H1 (cell line): Measurements from ENCODE around the gene SRR. TPM values are rescaled to one million over a fixed set of nuclear protein-coding genes. Genes with fewer than 3 reads are reported as not detected.

Source experiments
- CTCF ChIA-PET: fragments of 300-600 bp; sonication (Branson Sonifier 250); formaldehyde crosslinking; loops from one replicate; lab custom pipeline; 2021; ENCODE audit not compliant: partially characterized antibody; lab: Charles Lee
- POLR2A ChIA-PET: fragments of 300-600 bp; sonication (Branson Sonifier 250); formaldehyde crosslinking; loops from one replicate; lab custom pipeline; 2021; ENCODE audit warnings: inconsistent platforms; ENCODE audit not compliant: partially characterized antibody; lab: Charles Lee
- DNase-seq, 2 experiments: peaks; one replicate each; pipeline versions ENCODE4 v3.0.0 to v3.0.0-alpha.2; 2010 to 2022; ENCODE audit warnings: low spot score in 2 of 2, low read depth in 1 of 2, mixed read lengths in 1 of 2
- FAIRE-seq: peaks from 2 replicates; lab custom pipeline; 2011; peaks lifted over from hg19 to GRCh38; lab: Jason Lieb, UNC
- H2AFZ ChIP-seq: 2 replicates; pipeline ENCODE4 v1.8.1; 2012; ENCODE audit warnings: low read length, inconsistent platforms
- H2AK5ac ChIP-seq: 2 replicates; pipeline ENCODE4 v1.6.1; 2013; ENCODE audit warnings: low read depth, low read length
- H2BK120ac ChIP-seq: replicated peaks from 2 replicates; pipeline ENCODE3; 2013; ENCODE audit warnings: low read depth, low read length, inconsistent platforms
- H2BK12ac ChIP-seq: 2 replicates; pipeline ENCODE4 v1.6.1; 2013; ENCODE audit warnings: low read depth, low read length
- H2BK15ac ChIP-seq: 2 replicates; pipeline ENCODE4 v1.6.1; 2013; ENCODE audit warnings: low read length
- H2BK20ac ChIP-seq: 2 replicates; pipeline ENCODE4 v1.6.1; 2013; ENCODE audit warnings: low read length
- H2BK5ac ChIP-seq: 2 replicates; pipeline ENCODE4 v1.6.1; 2013; ENCODE audit warnings: low read depth, low read length
- H3K14ac ChIP-seq: 2 replicates; pipeline ENCODE4 v1.6.1; 2013; ENCODE audit warnings: inconsistent platforms; ENCODE audit not compliant: insufficient read length
- H3K18ac ChIP-seq: 2 replicates; pipeline ENCODE4 v1.6.1; 2013; ENCODE audit warnings: low read length; ENCODE audit errors: extremely low read depth
- H3K23ac ChIP-seq: 2 replicates; pipeline ENCODE4 v1.6.1; 2013; ENCODE audit warnings: inconsistent platforms; ENCODE audit not compliant: insufficient read length
- H3K23me2 ChIP-seq: 2 replicates; pipeline ENCODE4 v1.6.1; 2013; ENCODE audit warnings: low read depth, low read length
- H3K27ac ChIP-seq: 2 replicates; pipeline ENCODE4 v1.6.1; 2011; ENCODE audit warnings: low read depth, low read length, inconsistent platforms
- H3K27me3 ChIP-seq, 4 experiments: replicated peaks in 1 of 4; 1 replicate in 1 of 4; 2 replicates in 3 of 4; pipeline versions ENCODE4 v1.6.1 to v1.8.1; 2011 to 2013; ENCODE audit warnings: low read length in 3 of 4, mild to moderate bottlenecking in 3 of 4, inconsistent platforms in 2 of 4, mixed read lengths in 2 of 4, moderate library complexity in 1 of 4; ENCODE audit not compliant: control insufficient read depth in 3 of 4, insufficient read depth in 3 of 4; ENCODE audit errors: extremely low read depth in 1 of 4
- H3K36me3 ChIP-seq, 4 experiments: 2 replicates each; pipeline versions ENCODE4 v1.6.1 to v1.8.1; 2011 to 2013; ENCODE audit warnings: mild to moderate bottlenecking in 4 of 4, low read length in 3 of 4, moderate library complexity in 2 of 4, control low read depth in 1 of 4, inconsistent platforms in 1 of 4; ENCODE audit not compliant: insufficient read depth in 4 of 4, control insufficient read depth in 2 of 4
- H3K4ac ChIP-seq: replicated peaks from 2 replicates; pipeline ENCODE3; 2013; ENCODE audit warnings: low read length, low read depth, mixed read lengths, inconsistent platforms; ENCODE audit not compliant: insufficient read length
- H3K4me1 ChIP-seq, 4 experiments: replicated peaks in 1 of 4; 1 replicate in 1 of 4; 2 replicates in 3 of 4; pipeline versions ENCODE4 v1.6.1 to v1.8.1; 2011 to 2013; ENCODE audit warnings: low read length in 3 of 4, inconsistent platforms in 2 of 4, mixed read lengths in 1 of 4; ENCODE audit not compliant: insufficient read depth in 4 of 4, control insufficient read depth in 3 of 4
- H3K4me2 ChIP-seq, 2 experiments: 2 replicates each; pipeline versions ENCODE4 v1.6.1 to v1.8.1; 2011 to 2013; ENCODE audit warnings: low read depth in 2 of 2, low read length in 2 of 2, control low read depth in 1 of 2, inconsistent platforms in 1 of 2, mild to moderate bottlenecking in 1 of 2; ENCODE audit not compliant: insufficient read depth in 1 of 2
- H3K4me3 ChIP-seq, 4 experiments: fragments of 200-600, 300-600 bp in 1 of 4; sonication (generic), shearing (Covaris generic), sonication (Bioruptor Twin) in 1 of 4; 2 replicates each; pipeline versions ENCODE4 v1.5.1 to v1.8.1; 2011 to 2016; ENCODE audit warnings: low read length in 4 of 4, low read depth in 3 of 4, control low read depth in 2 of 4, inconsistent platforms in 2 of 4, mild to moderate bottlenecking in 2 of 4, mixed read lengths in 1 of 4, moderate library complexity in 1 of 4; ENCODE audit not compliant: insufficient read depth in 2 of 4; ENCODE audit errors: extremely low read depth in 1 of 4
- H3K56ac ChIP-seq: replicated peaks from 2 replicates; pipeline ENCODE3; 2013; ENCODE audit warnings: low read depth, mild to moderate bottlenecking, mixed read lengths, low read length, inconsistent platforms; ENCODE audit not compliant: insufficient read length
- H3K79me1 ChIP-seq: 2 replicates; pipeline ENCODE4 v1.6.1; 2013; ENCODE audit warnings: low read depth, low read length, control low read depth
- H3K79me2 ChIP-seq, 2 experiments: 2 replicates each; pipeline versions ENCODE4 v1.6.1 to v1.8.1; 2012 to 2013; ENCODE audit warnings: low read length in 2 of 2, mild to moderate bottlenecking in 2 of 2, inconsistent platforms in 1 of 2; ENCODE audit not compliant: insufficient read depth in 2 of 2, control insufficient read depth in 1 of 2
- H3K9ac ChIP-seq, 4 experiments: replicated peaks in 1 of 4; 1 replicate in 1 of 4; 2 replicates in 3 of 4; pipeline versions ENCODE4 v1.6.1 to v1.8.1; 2011 to 2013; ENCODE audit warnings: low read depth in 3 of 4, low read length in 3 of 4, control low read depth in 2 of 4, mild to moderate bottlenecking in 2 of 4, moderate library complexity in 2 of 4, inconsistent platforms in 1 of 4; ENCODE audit errors: extremely low read depth in 1 of 4
- H3K9me3 ChIP-seq, 2 experiments: 2 replicates each; pipeline versions ENCODE4 v1.6.1 to v1.8.1; 2012 to 2013; ENCODE audit warnings: mild to moderate bottlenecking in 2 of 2, moderate library complexity in 2 of 2, control low read depth in 1 of 2, inconsistent platforms in 1 of 2, low read depth in 1 of 2, low read length in 1 of 2, mixed read lengths in 1 of 2; ENCODE audit not compliant: insufficient read depth in 2 of 2
- H4K20me1 ChIP-seq, 2 experiments: replicated peaks in 1 of 2; 2 replicates each; pipeline versions ENCODE3 to v1.8.1; 2011 to 2013; ENCODE audit warnings: inconsistent platforms in 2 of 2, low read length in 2 of 2, mild to moderate bottlenecking in 1 of 2; ENCODE audit not compliant: insufficient read depth in 2 of 2, control insufficient read depth in 1 of 2
- H4K5ac ChIP-seq: 2 replicates; pipeline ENCODE4 v1.6.1; 2013; ENCODE audit warnings: low read length, low read depth, mixed read lengths, inconsistent platforms; ENCODE audit not compliant: insufficient read length
- H4K8ac ChIP-seq: 2 replicates; pipeline ENCODE4 v1.8.0; 2013; ENCODE audit warnings: mild to moderate bottlenecking, moderate library complexity, low read length, inconsistent platforms; ENCODE audit not compliant: insufficient read depth; ENCODE audit errors: extremely low read depth
- H4K91ac ChIP-seq: replicated peaks from 2 replicates; pipeline ENCODE3; 2013; ENCODE audit warnings: low read length, mixed read lengths, inconsistent platforms; ENCODE audit not compliant: insufficient read length
- BRCA1 ChIP-seq: IDR thresholded peaks from 2 replicates; pipeline ENCODE4 v1.6.1; 2012; ENCODE audit warnings: low read depth, low read length, improper control_type of control experiment
- CHD1 ChIP-seq: IDR thresholded peaks from 2 replicates; pipeline ENCODE4 v1.6.1; 2012; ENCODE audit warnings: low read depth, low read length, improper control_type of control experiment
- CHD2 ChIP-seq: IDR thresholded peaks from 2 replicates; pipeline ENCODE4 v1.6.1; 2012; ENCODE audit warnings: low read length, improper control_type of control experiment
- CREB1 ChIP-seq: IDR thresholded peaks from 2 replicates; pipeline ENCODE4 v1.6.1; 2012; ENCODE audit warnings: inconsistent platforms
- EP300 ChIP-seq, 2 experiments: IDR thresholded peaks; 1 replicate in 1 of 2; 2 replicates in 1 of 2; pipeline ENCODE4 v1.6.1; 2011 to 2012; ENCODE audit warnings: low read depth in 2 of 2, low read length in 2 of 2, mild to moderate bottlenecking in 2 of 2, borderline replicate concordance in 1 of 2, inconsistent platforms in 1 of 2, moderate library complexity in 1 of 2
- EZH2 ChIP-seq: fragments of 200-600 bp; sonication (generic); IDR thresholded peaks from 2 replicates; pipeline ENCODE4 v1.7.1; 2012; ENCODE audit warnings: low read depth, mild to moderate bottlenecking, moderate library complexity, low read length, inconsistent platforms; ENCODE audit not compliant: severe bottlenecking
- PHF8 ChIP-seq: fragments of 200-600 bp; sonication (generic); conservative IDR thresholded peaks from 2 replicates; pipeline ENCODE4 v1.7.1; 2012; ENCODE audit warnings: low read depth, mild to moderate bottlenecking, inconsistent platforms, low read length, moderate library complexity
- POLR2A ChIP-seq, 2 experiments: IDR thresholded peaks; 1 replicate in 1 of 2; 2 replicates in 1 of 2; pipeline ENCODE4 v1.6.1; 2011; ENCODE audit warnings: low read depth in 2 of 2, low read length in 2 of 2, mild to moderate bottlenecking in 2 of 2; ENCODE audit errors: control extremely low read depth in 1 of 2
- SRF ChIP-seq: IDR thresholded peaks from 2 replicates; pipeline ENCODE4 v1.6.1; 2011; ENCODE audit warnings: mild to moderate bottlenecking, low read depth, low read length, moderate library complexity
- TAF7 ChIP-seq: optimal IDR thresholded peaks from 2 replicates; pipeline ENCODE3; 2011; ENCODE audit warnings: low read depth, mild to moderate bottlenecking, inconsistent platforms, low read length, moderate library complexity, borderline replicate concordance
- TCF12 ChIP-seq: IDR thresholded peaks from 2 replicates; pipeline ENCODE4 v1.6.1; 2011; ENCODE audit warnings: low read depth, mild to moderate bottlenecking, low read length
- WGBS, 2 experiments: shearing (Covaris generic) in 1 of 2; methylation state at CpG; one replicate each; pipeline versions ENCODE4 v1.1.6 to v1.1.7; 2013 to 2015; ENCODE audit warnings: low lambda C conversion rate in 2 of 2, mixed read lengths in 2 of 2, inconsistent platforms in 1 of 2, low coverage in 1 of 2, missing lambda C conversion rate in 1 of 2; ENCODE audit not compliant: insufficient replicate concordance in 2 of 2, insufficient coverage in 1 of 2, insufficient read length in 1 of 2; ENCODE audit errors: extremely low coverage in 1 of 2, missing lambda C conversion rate in 1 of 2; 5-methylcytosine and 5-hydroxymethylcytosine counted together
- polyA plus RNA-seq, 7 experiments: library from polyadenylated mRNA; depleted of rRNA in 3 of 7; stranded (reverse) in 5 of 7; unstranded in 2 of 7; fragments of >200 nt in 5 of 7; fragments of 200-250 nt in 2 of 7; gene quantifications; 1 replicate in 5 of 7; 2 replicates in 1 of 7; 4 replicates in 1 of 7; pipeline versions ENCODE4 v1.2.1 to v1.2.3, GENCODE V29; 2011 to 2013; ENCODE audit warnings: missing spikeins in 2 of 7, mixed read lengths in 2 of 7
- total RNA-seq: library from RNA; stranded (reverse); fragmentation: NEBNext Ultra II Directional; extraction: Animal tissue kit (Norgen Biotek cat#: 25700); gene quantifications from 2 replicates; pipeline ENCODE4 v1.2.1, GENCODE V29; 2021

The SRR gene
- total and polyA plus RNA-seq, 2 of the 8 experiments (the other 6 are each of a cell fraction or from before 2014, with no cell fraction given), result 3.6 to 4.5 TPM

DNA sequence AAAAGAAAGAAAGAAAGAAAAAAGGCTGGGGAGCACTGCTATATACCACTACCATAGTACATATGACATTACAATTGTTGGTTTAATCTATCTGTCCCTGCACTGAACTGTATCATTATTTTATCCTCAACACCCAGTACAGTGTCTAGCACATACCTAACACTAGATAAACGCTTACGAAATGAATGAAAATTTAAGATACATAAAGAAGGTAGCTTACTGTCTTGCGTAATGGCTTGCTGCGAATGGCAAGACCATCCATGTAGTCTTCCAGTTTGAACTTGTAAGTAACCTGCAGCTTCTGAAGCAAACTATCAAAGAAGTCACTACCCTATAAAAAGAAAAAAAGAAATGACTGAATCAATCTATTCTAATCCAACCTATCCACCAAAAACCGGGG lies 6.7 kb upstream of the SRR start:
- Histone ChIP-seq H3K18ac (no peak overlapping the region), H2AK5ac (no peak overlapping the region), H3K4me1 (no peaks in the 10 kb centered on the region), H2BK20ac (no peak overlapping the region), H2BK120ac (no peak overlapping the region), H3K56ac (no peak overlapping the region), H4K8ac (no peak overlapping the region), H3K27me3 (no peaks in the 10 kb centered on the region), H3K79me1 (peaks cover 6% of the 10 kb centered on the region; the same call in 1 of the 2 replicates), H2BK15ac (no peak overlapping the region), H4K91ac (no peak overlapping the region), H3K23ac (no peak overlapping the region), H2BK12ac (no peak overlapping the region), H3K4ac (no peak overlapping the region), H4K5ac (no peak overlapping the region), H2AFZ (no peak overlapping the region), H3K23me2 (peaks cover 2% of the 10 kb centered on the region; the same call in 1 of the 2 replicates), H3K14ac (no peak overlapping the region), H3K36me3 (peaks cover 11 to 44% (median 24%) of the 10 kb centered on the region in 4 experiments; a peak in 7 of 8 replicates), H3K27ac (no peak overlapping the region), H3K9me3 (no peaks in the 10 kb centered on the region), H3K4me3 (no peak overlapping the region), H3K4me2 (no peak overlapping the region), H4K20me1 (peaks cover 8 to 11% of the 10 kb centered on the region in 2 experiments), H3K79me2 (peaks cover 0 to 14% of the 10 kb centered on the region in 2 experiments; a peak in 3 of 4 replicates), H3K9ac (no peak overlapping the region), H2BK5ac (no peak overlapping the region)
- CTCF ChIA-PET, result interaction anchor here (1.3 kb wide), 1 partner anchor 14 kb away, joined by 5 read pairs; no protein-coding TSS in a partner anchor
- 95% methylated on average over 5 of the region's 5 CpGs; no CpG with 5 or more reads in 1 of the 2 experiments for WGBS, 2 experiments
- POLR2A ChIA-PET, result no interaction called here
- DNase-seq (no peak), FAIRE-seq (no peak)
- TF ChIP-seq TAF7, result no peak
- TF ChIP-seq TCF12, result no peak
- TF ChIP-seq CHD1, result no peak
- no peak for TF ChIP-seq EZH2
- no peak for TF ChIP-seq BRCA1
- TF ChIP-seq CHD2, result no peak
- no peak for TF ChIP-seq POLR2A (IDR thresholded peaks at IDR 0.05; ENCODE audit: control extremely low read depth in 1 of 2, low read depth in 2 of 2, low read length in 2 of 2)
- no peak for TF ChIP-seq PHF8
- no peak for TF ChIP-seq CREB1
- TF ChIP-seq EP300 (IDR thresholded peaks at IDR 0.05; ENCODE audit: borderline replicate concordance in 1 of 2, low read depth in 2 of 2, low read length in 2 of 2), result no peak
- TF ChIP-seq SRF, result no peak
